SJCRH30 (cell line): ENCODE data around the gene OR2G2. TPM values are rescaled to one million over a fixed set of nuclear protein-coding genes. Genes with fewer than 3 reads are reported as not detected.

Experiments
- DNase-seq, 2 experiments: peaks; one replicate each; pipeline ENCODE4 v3.0.0-alpha.2; 2015 to 2020
- H3K27ac ChIP-seq: fragments of 250-450 bp; sonication (Bioruptor Pico); 2 replicates; pipeline ENCODE4 v1.5.1; 2020; ENCODE audit warnings: mild to moderate bottlenecking, moderate library complexity
- H3K27me3 ChIP-seq: fragments of 250-450 bp; sonication (Bioruptor Pico); 2 replicates; pipeline ENCODE4 v1.5.1; 2020; ENCODE audit warnings: mild to moderate bottlenecking, moderate library complexity
- H3K36me3 ChIP-seq: fragments of 250-450 bp; sonication (Bioruptor Pico); 2 replicates; pipeline ENCODE4 v1.5.1; 2020; ENCODE audit warnings: mild to moderate bottlenecking, moderate library complexity
- H3K4me1 ChIP-seq: fragments of 250-450 bp; sonication (Bioruptor Pico); 2 replicates; pipeline ENCODE4 v1.5.1; 2020; ENCODE audit warnings: mild to moderate bottlenecking, moderate library complexity
- H3K4me3 ChIP-seq: fragments of 250-450 bp; sonication (Bioruptor Pico); 2 replicates; pipeline ENCODE4 v1.5.1; 2020; ENCODE audit warnings: mild to moderate bottlenecking, moderate library complexity
- H3K9me3 ChIP-seq: fragments of 250-450 bp; sonication (Bioruptor Pico); replicated peaks from 2 replicates; pipeline ENCODE4 v1.5.1; 2020; ENCODE audit warnings: mild to moderate bottlenecking, moderate library complexity
- total RNA-seq: library from RNA; depleted of rRNA; stranded (reverse); fragments of >200 nt; shearing (Covaris generic); gene quantifications from 2 replicates; pipeline ENCODE4 v1.2.3, GENCODE V29; 2014; rRNA removed

Gene OR2G2
- total RNA-seq, 1 experiment from 2014 or later: not detected

GRCh38 chr1:247605286-247605685, 17.1 kb downstream of the OR2G2 start, which contains the start of gene OR2G3:
Gene OR2G3, plus strand, starts transcription at chr1:247605586. Its CDS starts 0 bp downstream, at chr1:247605586.
- DNase-seq: no peak
- H3K9me3 ChIP-seq: no peaks in the 10 kb centered on the region
- no peak within 1 kb of the TSS for H3K27ac ChIP-seq
- no peak within 1 kb of the TSS for H3K4me3 ChIP-seq
- H3K27me3 ChIP-seq: no peaks in the 10 kb centered on the region
- H3K4me1 ChIP-seq: no peaks in the 10 kb centered on the region
- H3K36me3 ChIP-seq: no peaks in the 10 kb centered on the region

- no peaks in the 10 kb centered on the region for H3K36me3 ChIP-seq
Observed at GRCh38 chr1:247613405-247613804, 25.2 kb downstream of the OR2G2 start.

GRCh38 chr1:247614625-247615024, 26.5 kb downstream of the OR2G2 start:
- Histone ChIP-seq H3K9me3 (no peaks in the 10 kb centered on the region), H3K27ac (no peak overlapping the region), H3K4me3 (no peak overlapping the region), H3K36me3 (no peaks in the 10 kb centered on the region), H3K4me1 (no peaks in the 10 kb centered on the region), H3K27me3 (no peaks in the 10 kb centered on the region)
- DNase-seq: no peak

More at GRCh38 chr1:247613405-247613804, 25.2 kb downstream of the OR2G2 start:
- H3K27ac ChIP-seq: no peak overlapping the region
- H3K4me1 ChIP-seq: no peaks in the 10 kb centered on the region
- H3K27me3 ChIP-seq: no peaks in the 10 kb centered on the region
- no peak for DNase-seq
- no peak overlapping the region for H3K4me3 ChIP-seq
- H3K9me3 ChIP-seq: no peaks in the 10 kb centered on the region

GRCh38 chr1:247627951-247628350, 39.8 kb downstream of the OR2G2 start:
- no peaks in the 10 kb centered on the region for H3K9me3 ChIP-seq
- H3K27me3 ChIP-seq: no peaks in the 10 kb centered on the region
- DNase-seq: no peak
- no peaks in the 10 kb centered on the region for H3K36me3 ChIP-seq
- H3K27ac ChIP-seq: no peak overlapping the region
- no peak overlapping the region for H3K4me3 ChIP-seq
- no peaks in the 10 kb centered on the region for H3K4me1 ChIP-seq

GRCh38 chr1:247638011-247638410, 49.9 kb downstream of the OR2G2 start:
- no peak for DNase-seq
- Histone ChIP-seq H3K4me1 (no peaks in the 10 kb centered on the region), H3K4me3 (no peak overlapping the region), H3K9me3 (no peaks in the 10 kb centered on the region), H3K27me3 (no peaks in the 10 kb centered on the region), H3K36me3 (no peaks in the 10 kb centered on the region), H3K27ac (no peak overlapping the region)

GRCh38 chr1:247638781-247639180, 50.6 kb downstream of the OR2G2 start:
- no peaks in the 10 kb centered on the region for H3K36me3 ChIP-seq
- no peaks in the 10 kb centered on the region for H3K4me1 ChIP-seq
- no peaks in the 10 kb centered on the region for H3K9me3 ChIP-seq
- no peak overlapping the region for H3K4me3 ChIP-seq
- no peak overlapping the region for H3K27ac ChIP-seq
- DNase-seq: no peak
- H3K27me3 ChIP-seq: no peaks in the 10 kb centered on the region

Other genes with a start within 250 kb of the OR2G2 start
- gene NLRP3, start 172.2 kb upstream of the OR2G2 start, total RNA-seq: 0.05 and 0.36 TPM in 2 replicates
- gene OR2B11, start 130.3 kb upstream of the OR2G2 start, total RNA-seq: not detected in 2 replicates
- gene OR2C3, start 51.9 kb upstream of the OR2G2 start, total RNA-seq: not detected in 2 replicates
- not detected in 2 replicates for gene GCSAML, start 39.2 kb upstream of the OR2G2 start, total RNA-seq
- not detected in 2 replicates for gene OR2G3, start 17.2 kb downstream of the OR2G2 start, total RNA-seq
- not detected in 2 replicates for gene OR13G1, start 91.4 kb downstream of the OR2G2 start, total RNA-seq
- gene OR6F1, start 128.3 kb downstream of the OR2G2 start, total RNA-seq: not detected in 2 replicates
- gene OR14K1, start 150.3 kb downstream of the OR2G2 start, total RNA-seq: not detected in 2 replicates
- not detected in 2 replicates for gene OR14A2, start 159.8 kb downstream of the OR2G2 start, total RNA-seq
- not detected in 2 replicates for gene OR1C1, start 172.2 kb downstream of the OR2G2 start, total RNA-seq
- gene OR14A16, start 235.8 kb downstream of the OR2G2 start, total RNA-seq: not detected in 2 replicates